ENCODE data around the gene SULT1B1.

SULT1B1 gene

GRCh38 chr4:69748173-69748572 lies 12.2 kb downstream of the SULT1B1 start:
- DNase-seq = no peak

- no peak for DNase-seq
These were observed 16.3 kb downstream of the SULT1B1 start for GRCh38 chr4:69744157-69744478.

- no peak for DNase-seq
These were observed 16.8 kb downstream of the SULT1B1 start for GRCh38 chr4:69743476-69744156.

- no peak for DNase-seq
These were observed 17.8 kb downstream of the SULT1B1 start for GRCh38 chr4:69742596-69742995.

GRCh38 chr4:69738872-69739271 lies 21.5 kb downstream of the SULT1B1 start:
- DNase-seq = no peak

- DNase-seq = no peak
These were observed 25.3 kb downstream of the SULT1B1 start for GRCh38 chr4:69735119-69735518.

GRCh38 chr4:69731847-69732246 lies 28.6 kb downstream of the SULT1B1 start:
- no peak for DNase-seq

- no peak for DNase-seq
These were observed 29.2 kb downstream of the SULT1B1 start for GRCh38 chr4:69731241-69731640.

GRCh38 chr4:69730002-69730401 lies 30.4 kb downstream of the SULT1B1 start:
- no peak for DNase-seq

GRCh38 chr4:69727926-69728325 lies 32.5 kb downstream of the SULT1B1 start:
- DNase-seq = no peak

- no peak for DNase-seq
These were observed 33.0 kb downstream of the SULT1B1 start for GRCh38 chr4:69727426-69727825.

- DNase-seq = no peak
These were observed 33.4 kb downstream of the SULT1B1 start for GRCh38 chr4:69726971-69727370.

- DNase-seq = no peak
These were observed 41.8 kb downstream of the SULT1B1 start for GRCh38 chr4:69718396-69719271.

GRCh38 chr4:69717778-69718177 lies 42.6 kb downstream of the SULT1B1 start:
- no peak for DNase-seq

GRCh38 chr4:69716654-69717053 lies 43.8 kb downstream of the SULT1B1 start:
- DNase-seq = no peak

- DNase-seq = no peak
These were observed 46.3 kb downstream of the SULT1B1 start for GRCh38 chr4:69714086-69714485.

- DNase-seq = no peak
These were observed 46.8 kb downstream of the SULT1B1 start for GRCh38 chr4:69713593-69713992.

GRCh38 chr4:69710580-69710979 lies 49.8 kb downstream of the SULT1B1 start:
- no peak for DNase-seq

- no peak for DNase-seq
These were observed 52.2 kb downstream of the SULT1B1 start for GRCh38 chr4:69708211-69708610.

GRCh38 chr4:69707807-69708206 lies 52.6 kb downstream of the SULT1B1 start:
- no peak for DNase-seq

GRCh38 chr4:69702201-69702600 lies 58.2 kb downstream of the SULT1B1 start:
- DNase-seq = no peak

GRCh38 chr4:69701696-69702095 lies 58.7 kb downstream of the SULT1B1 start:
- DNase-seq = no peak

- DNase-seq = no peak
These were observed 62.7 kb downstream of the SULT1B1 start for GRCh38 chr4:69697536-69698242.

- DNase-seq = no peak
These were observed 70.8 kb downstream of the SULT1B1 start for GRCh38 chr4:69689599-69689998.
